ENCODE results near the gene STX8. TPM values are rescaled to one million over a fixed set of nuclear protein-coding genes. Genes with fewer than 3 reads are reported as not detected.

Gene STX8
- total RNA-seq, 1 donor from 2014 or later: 50.6 TPM

DNA sequence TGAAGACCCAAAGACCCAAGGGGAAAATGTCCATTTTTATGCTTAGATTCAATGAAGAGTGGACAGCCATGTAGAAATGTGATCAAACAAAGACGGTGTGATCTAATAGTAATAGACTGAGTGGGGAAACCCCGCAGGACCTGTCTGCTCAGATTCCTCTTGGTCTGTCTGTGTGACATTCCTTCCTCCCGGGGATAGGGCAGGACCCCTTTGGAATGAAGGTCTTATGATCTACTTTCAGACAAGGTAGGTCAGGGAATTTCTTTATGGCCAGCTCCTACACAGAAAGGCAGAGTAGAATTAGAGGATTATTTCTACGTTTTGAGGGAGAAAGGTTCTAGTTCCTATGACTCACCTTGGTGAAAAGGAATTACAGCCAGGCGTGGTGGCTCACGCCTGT, 267.6 kb downstream of the STX8 start:
- H3K9me3 Mint-ChIP-seq (ENCODE audit: low read depth): no peaks in the 10 kb centered on the region
- peaks cover 12% of the 10 kb centered on the region for H3K4me1 Mint-ChIP-seq (ENCODE audit: low read depth)
- H3K27ac Mint-ChIP-seq (ENCODE audit: unreplicated experiment): no peak overlapping the region
- no peaks in the 10 kb centered on the region for H3K27me3 Mint-ChIP-seq (ENCODE audit: low read depth)
- H3K4me3 Mint-ChIP-seq (ENCODE audit: unreplicated experiment): no peak overlapping the region
- H3K36me3 Mint-ChIP-seq (ENCODE audit: low read depth): no peaks in the 10 kb centered on the region
- no peak for TF ChIP-seq CTCF (IDR thresholded peaks at IDR 0.05)
- no peak for DNase-seq (ENCODE audit: low spot score)

GRCh38 chr17:9307313-9307998, 268.2 kb downstream of the STX8 start:
- Mint-ChIP-seq H3K9me3 (ENCODE audit: low read depth) (no peaks in the 10 kb centered on the region), H3K27ac (ENCODE audit: unreplicated experiment) (peak overlapping the region; percentile 76), H3K4me3 (ENCODE audit: unreplicated experiment) (no peak overlapping the region), H3K4me1 (ENCODE audit: low read depth) (peaks cover 12% of the 10 kb centered on the region), H3K36me3 (ENCODE audit: low read depth) (no peaks in the 10 kb centered on the region), H3K27me3 (ENCODE audit: low read depth) (no peaks in the 10 kb centered on the region)
- no peak for TF ChIP-seq CTCF (IDR thresholded peaks at IDR 0.05)
- DNase-seq (ENCODE audit: low spot score): no peak

GRCh38 chr17:9306086-9306485, 269.5 kb downstream of the STX8 start:
- TF ChIP-seq CTCF (IDR thresholded peaks at IDR 0.05): no peak
- no peaks in the 10 kb centered on the region for H3K27me3 Mint-ChIP-seq (ENCODE audit: low read depth)
- DNase-seq (ENCODE audit: low spot score): no peak
- H3K27ac Mint-ChIP-seq (ENCODE audit: unreplicated experiment): no peak overlapping the region
- peaks cover 12% of the 10 kb centered on the region for H3K4me1 Mint-ChIP-seq (ENCODE audit: low read depth)
- H3K4me3 Mint-ChIP-seq (ENCODE audit: unreplicated experiment): no peak overlapping the region
- H3K9me3 Mint-ChIP-seq (ENCODE audit: low read depth): no peaks in the 10 kb centered on the region
- H3K36me3 Mint-ChIP-seq (ENCODE audit: low read depth): no peaks in the 10 kb centered on the region

GRCh38 chr17:9299695-9300094, 275.9 kb downstream of the STX8 start:
- no peak for DNase-seq (ENCODE audit: low spot score)
- Mint-ChIP-seq H3K4me3 (ENCODE audit: unreplicated experiment) (no peak overlapping the region), H3K9me3 (ENCODE audit: low read depth) (no peaks in the 10 kb centered on the region), H3K27ac (ENCODE audit: unreplicated experiment) (no peak overlapping the region), H3K36me3 (ENCODE audit: low read depth) (no peaks in the 10 kb centered on the region), H3K4me1 (ENCODE audit: low read depth) (no peaks in the 10 kb centered on the region), H3K27me3 (ENCODE audit: low read depth) (no peaks in the 10 kb centered on the region)
- no peak for TF ChIP-seq CTCF (IDR thresholded peaks at IDR 0.05)

DNA sequence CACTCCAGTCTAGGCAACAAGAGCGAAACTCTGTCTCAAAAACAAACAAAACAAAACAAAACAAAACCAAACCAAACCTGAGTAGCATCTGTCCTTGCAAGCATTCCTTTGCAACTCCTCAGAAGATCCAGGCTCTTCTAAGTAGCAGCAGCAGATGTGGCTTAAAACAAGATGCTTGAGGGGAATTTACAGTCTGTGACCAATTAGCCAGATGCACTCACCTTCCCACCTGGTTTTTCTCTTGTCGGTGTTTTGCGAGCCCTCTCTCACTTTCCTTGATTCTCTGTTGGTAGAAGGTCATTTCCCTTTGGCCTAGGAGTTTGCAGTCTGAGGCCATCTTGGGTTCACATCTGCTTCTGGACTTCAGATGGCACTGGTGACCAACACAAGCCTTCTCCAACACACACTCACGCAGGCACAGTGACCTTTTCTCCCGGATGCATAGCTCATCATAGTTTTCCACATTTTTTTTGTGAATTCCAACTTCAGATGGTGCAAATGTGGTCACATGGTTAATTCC, 276.8 kb downstream of the STX8 start:
- Mint-ChIP-seq H3K36me3 (ENCODE audit: low read depth) (no peaks in the 10 kb centered on the region), H3K27ac (ENCODE audit: unreplicated experiment) (no peak overlapping the region), H3K27me3 (ENCODE audit: low read depth) (no peaks in the 10 kb centered on the region), H3K9me3 (ENCODE audit: low read depth) (no peaks in the 10 kb centered on the region), H3K4me3 (ENCODE audit: unreplicated experiment) (no peak overlapping the region), H3K4me1 (ENCODE audit: low read depth) (no peaks in the 10 kb centered on the region)
- no peak for TF ChIP-seq CTCF (IDR thresholded peaks at IDR 0.05)
- DNase-seq (ENCODE audit: low spot score): no peak
